GM18873 (cell line): Measurements from ENCODE around the gene GPN2.

Experiments
- ATAC-seq: cut with Tn5 transposase; IDR thresholded peaks from one replicate; pipeline ENCODE4 v1.9.1; 2021; ENCODE audit warnings: mild to moderate bottlenecking, moderate library complexity, moderate number of reproducible peaks; ENCODE audit not compliant: unreplicated experiment, low FRiP score

GPN2 gene

DNA sequence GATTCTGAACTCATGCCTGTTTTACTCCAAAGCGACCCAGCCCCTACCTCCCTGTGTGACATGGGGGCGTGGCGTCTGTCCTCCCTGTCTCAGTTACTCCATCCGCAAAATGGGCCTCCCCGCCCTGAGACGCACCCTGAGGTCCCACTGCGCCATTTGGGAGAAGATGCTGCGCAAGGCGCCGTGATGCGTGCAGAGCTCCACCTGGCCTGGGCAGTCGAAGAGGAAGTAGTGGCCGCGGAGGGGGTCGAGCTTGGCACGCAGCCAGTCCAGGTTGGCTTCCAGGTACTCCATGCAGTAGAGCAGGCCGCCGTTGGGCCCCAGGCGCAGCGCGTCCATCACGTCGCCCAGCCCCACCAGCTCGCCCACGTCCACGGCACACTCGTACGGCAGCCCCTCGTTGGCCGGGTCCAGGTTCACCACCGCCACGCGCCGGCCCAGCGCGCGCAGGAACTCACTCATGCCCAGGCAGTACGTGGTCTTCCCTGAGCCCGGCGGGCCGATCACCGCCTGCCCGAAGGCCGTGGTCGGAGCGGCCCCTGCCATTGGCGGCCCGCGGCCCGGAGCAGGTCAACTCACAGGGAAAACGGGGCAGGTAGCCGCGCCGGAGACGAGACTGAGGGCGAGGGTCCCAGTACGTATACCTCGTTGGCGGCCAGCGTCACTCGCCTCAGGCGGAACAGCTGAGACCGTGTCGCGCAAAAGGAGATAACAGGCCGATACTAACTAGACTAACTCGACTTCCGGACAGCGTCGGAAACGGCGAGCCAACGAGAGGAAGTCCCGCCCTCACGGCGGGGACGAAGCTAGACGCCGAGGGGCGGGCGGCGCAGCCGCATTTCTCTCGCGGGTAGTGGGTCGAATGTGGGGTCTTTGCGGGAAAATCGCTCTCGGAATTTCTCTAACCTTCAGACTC is at the start of gene GPN2:
Gene GPN2, minus strand, starts transcription at position 733 of the 916 bp plus-strand sequence. Its CDS starts 187 bp downstream, at position 546.
- ATAC-seq = no peak

DNA sequence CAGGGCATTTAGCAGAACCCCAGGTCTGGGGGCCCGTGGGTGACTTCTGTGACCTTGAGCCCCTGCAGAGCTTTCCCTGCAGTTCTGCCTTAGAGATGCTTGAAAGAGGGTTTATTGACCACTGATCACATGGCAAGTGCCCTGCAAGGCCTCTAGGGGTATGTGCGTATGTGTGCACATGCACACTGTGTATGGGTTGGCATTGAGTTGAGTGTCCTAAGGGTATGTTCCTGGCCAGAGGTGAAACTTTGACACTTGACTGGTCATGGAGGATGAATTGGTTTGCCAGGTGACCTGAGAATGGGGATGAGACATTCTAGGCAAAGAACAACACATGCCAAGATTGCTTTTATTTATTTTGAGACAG is 48.6 kb upstream of the GPN2 start:
- ATAC-seq = no peak

DNA sequence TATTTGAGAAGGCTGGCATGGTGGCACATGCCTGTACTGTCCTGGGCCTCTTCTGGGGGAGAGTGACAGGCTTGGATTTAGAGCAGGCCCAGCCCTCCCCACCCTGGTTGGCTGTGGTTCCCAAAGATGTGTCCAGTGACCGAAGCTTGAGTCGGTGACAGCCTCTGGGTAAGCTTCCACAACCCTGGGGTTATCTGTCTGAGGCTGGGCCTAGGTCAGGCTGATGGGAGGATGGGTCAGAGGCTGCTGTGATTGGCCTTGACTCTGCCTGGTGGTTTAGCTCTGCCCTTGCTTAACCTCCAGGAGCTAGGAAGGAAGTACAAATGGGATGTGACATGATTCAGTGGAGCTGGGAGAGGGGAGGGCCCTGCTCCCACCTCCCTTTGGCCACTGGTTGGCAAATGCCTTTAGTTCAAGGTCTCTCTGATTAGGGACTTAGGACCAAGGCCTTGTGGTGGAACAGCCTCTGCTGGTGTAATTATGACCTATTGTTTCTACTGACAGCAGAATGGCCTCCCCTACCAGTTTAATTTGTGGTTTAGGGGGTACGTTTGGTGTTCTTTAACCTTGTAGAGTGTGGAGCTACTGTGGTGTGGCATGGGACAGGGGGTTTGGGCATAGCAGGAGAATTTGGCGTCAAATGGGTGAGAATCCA is 48.0 kb upstream of the GPN2 start:
- no peak for ATAC-seq

DNA sequence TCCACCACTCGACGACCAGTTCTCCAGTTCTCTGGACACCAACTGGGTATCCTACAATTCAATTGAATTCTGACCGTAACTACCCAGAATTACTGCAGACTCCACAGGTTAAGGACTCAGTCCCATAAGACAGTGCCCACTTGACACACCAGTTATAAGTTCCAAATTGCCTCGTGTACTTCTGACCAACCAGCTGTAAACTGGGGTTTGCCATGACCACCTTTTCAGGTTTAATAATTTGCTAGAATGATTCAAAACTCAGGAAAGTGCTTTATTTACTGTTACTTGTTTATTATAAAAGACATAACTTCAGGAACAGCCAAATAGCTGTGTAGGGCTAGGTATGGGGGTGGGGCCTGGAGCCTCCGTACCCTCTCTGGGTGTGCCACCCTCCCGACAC is 46.7 kb upstream of the GPN2 start:
- ATAC-seq = no peak

DNA sequence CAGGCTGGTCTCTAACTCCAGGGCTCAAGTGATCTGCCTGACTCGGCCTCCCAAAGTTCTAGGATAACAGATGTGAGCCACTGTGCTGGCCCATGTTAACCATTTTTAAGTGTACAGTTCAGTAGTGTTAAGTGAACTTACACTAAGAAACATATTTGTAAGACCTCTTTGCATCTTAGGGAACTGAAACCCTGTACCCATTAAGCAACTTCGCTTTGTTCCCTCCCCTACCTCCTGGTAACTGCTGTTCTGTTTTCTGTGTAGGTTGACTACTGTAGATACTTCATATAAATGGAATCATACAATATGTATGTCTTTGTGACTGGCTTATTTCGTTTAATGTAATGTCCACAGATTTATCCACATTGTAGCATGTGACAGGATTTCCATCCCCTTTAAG is 42.4 kb upstream of the GPN2 start:
- no peak for ATAC-seq

DNA sequence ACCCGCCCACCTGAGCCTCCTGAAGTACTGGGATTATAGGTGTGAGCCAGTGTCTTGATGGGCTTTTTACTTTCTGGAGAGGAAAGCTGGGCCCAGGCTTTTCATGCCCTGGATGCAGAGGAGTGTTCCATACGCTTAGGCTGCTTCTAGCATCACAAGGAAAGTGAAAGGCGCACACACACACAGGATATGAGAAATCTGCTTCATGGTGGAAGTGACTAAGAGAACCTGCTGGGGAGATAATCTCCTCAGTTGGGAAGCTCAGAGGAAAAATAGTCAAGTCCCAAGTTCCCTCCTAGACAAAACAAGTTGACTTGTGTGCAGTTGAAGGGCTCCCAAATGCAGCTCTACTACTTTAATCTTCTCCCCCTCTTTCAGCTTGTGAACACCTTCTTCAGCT is 33.6 kb upstream of the GPN2 start:
- ATAC-seq = no peak

DNA sequence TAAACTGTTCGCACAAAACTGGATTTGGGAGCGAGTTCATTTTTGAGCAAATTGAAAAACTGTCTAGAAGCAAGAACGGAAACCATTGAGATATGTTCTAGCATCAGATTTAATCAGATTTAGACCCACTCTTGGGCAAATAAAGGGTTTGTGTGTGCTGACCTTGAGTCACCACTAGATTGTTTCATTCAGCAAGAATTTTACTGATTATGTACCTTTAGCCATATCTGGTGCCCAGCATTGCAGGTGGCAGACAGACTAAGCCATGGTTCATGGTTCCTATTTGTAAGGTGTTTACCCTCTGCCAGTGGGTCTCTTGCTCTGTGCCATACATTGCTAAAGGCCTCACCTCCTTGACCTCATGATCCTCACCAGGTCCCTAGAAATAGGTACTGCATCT is 32.8 kb upstream of the GPN2 start:
- no peak for ATAC-seq

DNA sequence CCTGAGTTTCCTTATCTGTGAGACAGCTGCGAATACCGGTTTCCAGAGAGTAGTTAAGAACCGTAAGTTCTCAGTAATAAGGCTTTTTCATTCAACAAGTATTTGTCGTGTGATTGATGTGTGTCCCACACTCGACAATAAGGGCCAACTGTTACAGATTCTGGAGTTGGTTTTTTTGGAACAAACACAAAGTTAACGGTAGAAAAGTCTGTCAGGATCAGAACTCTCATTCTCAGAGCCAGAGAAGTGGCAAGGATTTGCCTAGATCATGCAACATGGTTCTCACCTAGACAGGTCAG is 32.3 kb upstream of the GPN2 start:
- no peak for ATAC-seq

DNA sequence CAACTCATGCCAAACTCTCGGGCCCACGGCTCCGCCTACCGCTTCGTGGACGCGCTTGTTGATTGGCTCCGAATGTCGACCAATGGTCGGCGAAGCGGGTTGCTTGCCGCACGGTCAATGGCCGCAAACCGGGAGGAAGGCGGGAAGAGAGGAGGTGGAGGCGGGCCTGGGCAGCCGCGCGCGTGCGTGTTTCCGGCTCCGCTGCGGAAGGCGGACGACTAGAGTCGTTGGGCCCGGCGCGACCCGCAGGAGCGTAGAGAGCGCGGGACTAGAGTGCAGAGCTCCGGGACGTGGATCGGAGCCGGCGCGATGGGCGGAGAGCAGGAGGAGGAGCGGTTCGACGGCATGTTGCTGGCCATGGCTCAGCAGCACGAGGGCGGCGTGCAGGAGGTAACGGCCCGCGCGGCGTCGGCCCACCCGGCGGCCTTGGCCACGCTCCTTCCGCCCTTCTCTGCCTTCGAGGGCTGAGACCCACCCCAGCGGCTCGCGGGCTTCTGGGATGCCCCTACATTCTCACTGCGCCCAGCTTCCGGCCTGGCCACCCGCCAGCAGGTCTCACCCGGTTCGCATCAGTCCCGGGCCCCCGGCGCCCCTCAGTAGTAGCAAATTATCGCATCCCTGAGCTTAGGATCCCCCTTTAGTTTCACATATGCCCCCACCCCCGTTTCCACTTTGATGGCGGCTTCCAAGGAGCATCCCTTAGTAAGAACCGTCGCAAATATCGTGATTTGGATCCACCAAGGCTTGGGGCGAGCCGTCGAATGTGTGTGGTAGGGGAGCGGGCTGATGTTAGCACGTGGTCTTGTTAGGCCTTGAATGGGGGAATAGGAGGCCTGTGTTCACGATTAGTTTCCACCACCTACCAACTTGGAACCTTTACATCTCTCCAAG is 31.7 kb upstream of the GPN2 start, which contains the start of gene NUDC:
Gene NUDC, plus strand, starts transcription at position 204 of the 891 bp plus-strand sequence. Its CDS starts 106 bp downstream, at position 310.
- ATAC-seq = peak; percentile 93

DNA sequence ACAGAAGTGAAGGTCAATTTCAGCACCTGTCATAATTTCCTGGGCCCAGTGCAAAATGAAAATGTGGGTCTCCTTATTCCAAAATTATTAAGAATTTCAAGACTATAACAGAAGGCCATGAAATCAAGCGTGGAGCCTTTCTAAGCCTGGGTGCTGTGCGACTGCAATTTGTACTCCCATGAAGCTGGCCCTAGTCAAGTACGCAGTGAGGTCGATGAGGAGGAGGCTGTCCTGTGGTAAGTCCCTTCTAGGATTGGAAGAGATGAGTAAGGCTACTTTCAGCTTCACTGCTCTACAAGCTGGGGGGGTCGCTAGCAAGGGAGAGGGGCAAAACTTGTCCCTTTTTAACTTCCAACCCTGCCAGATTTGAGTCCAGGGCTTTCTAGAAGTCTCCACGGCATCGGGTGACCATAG is 31.1 kb upstream of the GPN2 start:
- ATAC-seq = no peak

DNA sequence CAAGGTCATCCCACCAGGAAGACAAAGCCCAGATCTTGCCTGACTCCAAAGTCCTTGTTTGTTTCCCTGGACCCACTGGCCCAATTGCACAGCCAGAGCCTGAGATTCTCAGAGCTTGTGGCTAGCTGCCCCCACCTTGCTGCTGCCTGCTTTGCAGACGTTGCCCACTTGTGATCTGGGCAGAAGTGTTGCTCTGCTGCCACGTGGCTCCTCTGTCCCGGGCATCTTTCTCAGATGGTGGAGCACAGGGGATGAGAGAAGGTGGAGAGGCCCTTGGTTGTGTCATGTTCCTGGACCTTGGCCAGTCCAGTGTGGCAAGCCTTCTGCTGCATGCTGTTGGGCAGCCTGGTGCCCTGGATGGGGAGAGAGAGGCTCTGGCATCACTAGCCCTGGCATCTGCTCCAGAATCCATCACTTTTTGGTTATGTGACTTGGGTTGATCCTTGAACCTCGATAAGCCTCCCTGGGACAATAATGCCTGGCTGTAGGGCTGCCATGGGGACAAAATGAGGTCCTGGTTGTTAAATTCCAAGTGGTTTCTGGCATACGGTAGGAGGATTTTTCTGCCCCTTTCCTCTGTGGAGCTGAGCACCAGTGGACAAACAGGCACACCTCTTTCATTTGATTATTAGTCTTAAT is 25.2 kb upstream of the GPN2 start:
- no peak for ATAC-seq

DNA sequence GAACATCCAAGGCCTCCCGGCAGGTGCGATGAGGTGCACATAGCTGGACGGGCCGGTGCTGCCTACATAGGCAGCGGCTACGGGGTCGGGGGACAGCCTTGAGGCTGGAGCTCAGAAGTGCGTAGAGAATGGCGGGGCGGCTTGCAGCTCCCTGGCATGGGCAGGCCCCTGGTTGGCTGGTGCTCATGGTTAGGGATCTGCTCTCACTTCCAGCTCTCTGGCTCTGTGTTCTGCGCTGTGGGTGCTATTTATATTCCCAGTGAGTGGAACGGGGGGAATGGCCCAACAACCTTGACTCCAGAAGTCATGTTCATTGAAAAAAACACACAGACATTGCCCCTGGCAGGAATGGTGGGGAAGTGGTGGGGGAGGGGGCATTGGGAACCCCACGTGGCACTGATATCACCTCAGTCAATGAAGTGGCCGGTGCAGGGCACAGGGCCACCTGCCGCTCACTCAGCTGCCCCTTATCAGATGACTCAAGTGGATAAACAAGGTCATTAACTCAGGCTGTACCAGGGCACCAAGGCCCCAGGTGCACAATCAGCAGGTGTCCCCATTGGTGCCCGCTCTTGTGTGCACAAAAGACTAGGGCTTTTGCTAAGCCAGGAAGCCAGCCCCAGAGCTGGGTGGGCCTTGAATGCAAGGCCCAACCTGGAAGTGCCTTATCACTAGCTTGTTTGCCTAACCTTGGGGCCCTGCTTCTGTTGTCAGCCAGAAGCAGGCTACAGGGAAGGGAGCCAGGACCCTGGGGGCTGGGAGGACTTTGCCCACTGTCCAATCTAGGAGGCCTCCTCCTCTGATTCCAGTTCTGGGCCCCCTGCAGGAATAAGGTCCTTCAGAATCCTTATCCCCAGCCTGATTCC is 23.9 kb upstream of the GPN2 start, which contains the start of gene NR0B2:
Gene NR0B2, minus strand, starts transcription at position 222 of the 866 bp plus-strand sequence. Its CDS starts 35 bp downstream, at position 187.
- ATAC-seq = no peak

DNA sequence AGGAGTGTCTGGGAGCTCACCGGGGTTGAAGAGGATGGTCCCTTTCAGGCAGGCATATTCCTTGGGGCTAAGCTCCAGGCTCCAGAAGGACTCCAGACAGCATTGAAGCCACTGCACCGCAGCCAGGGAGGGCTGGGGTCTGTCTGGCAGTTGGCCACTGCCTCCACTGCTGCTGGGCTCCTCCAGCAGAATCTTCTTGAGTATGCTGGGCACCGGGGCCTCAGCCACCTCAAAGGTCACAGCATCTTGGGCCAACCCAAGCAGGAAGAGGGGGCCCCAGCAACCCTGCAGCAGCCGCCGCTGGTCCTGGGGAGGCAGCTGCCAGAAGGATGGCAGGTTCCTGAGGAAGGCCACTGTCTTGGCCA is 23.3 kb upstream of the GPN2 start:
- ATAC-seq = no peak

DNA sequence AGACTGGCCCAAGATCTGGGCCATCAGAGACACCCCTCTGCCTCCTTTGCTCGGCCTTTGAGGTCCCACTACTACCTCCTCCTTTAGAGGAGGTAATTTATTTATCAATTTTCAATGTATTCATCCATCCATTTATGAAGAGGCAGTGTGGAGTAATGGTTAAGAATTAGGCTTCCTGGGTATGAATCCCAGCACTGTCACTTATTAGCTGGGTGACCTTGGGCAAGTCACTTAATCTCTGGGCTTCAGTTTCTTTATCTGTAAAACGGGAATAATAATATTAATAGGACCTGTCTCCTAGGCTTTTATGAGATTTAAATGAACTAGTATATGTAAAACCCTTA is 22.0 kb upstream of the GPN2 start:
- ATAC-seq = no peak

DNA sequence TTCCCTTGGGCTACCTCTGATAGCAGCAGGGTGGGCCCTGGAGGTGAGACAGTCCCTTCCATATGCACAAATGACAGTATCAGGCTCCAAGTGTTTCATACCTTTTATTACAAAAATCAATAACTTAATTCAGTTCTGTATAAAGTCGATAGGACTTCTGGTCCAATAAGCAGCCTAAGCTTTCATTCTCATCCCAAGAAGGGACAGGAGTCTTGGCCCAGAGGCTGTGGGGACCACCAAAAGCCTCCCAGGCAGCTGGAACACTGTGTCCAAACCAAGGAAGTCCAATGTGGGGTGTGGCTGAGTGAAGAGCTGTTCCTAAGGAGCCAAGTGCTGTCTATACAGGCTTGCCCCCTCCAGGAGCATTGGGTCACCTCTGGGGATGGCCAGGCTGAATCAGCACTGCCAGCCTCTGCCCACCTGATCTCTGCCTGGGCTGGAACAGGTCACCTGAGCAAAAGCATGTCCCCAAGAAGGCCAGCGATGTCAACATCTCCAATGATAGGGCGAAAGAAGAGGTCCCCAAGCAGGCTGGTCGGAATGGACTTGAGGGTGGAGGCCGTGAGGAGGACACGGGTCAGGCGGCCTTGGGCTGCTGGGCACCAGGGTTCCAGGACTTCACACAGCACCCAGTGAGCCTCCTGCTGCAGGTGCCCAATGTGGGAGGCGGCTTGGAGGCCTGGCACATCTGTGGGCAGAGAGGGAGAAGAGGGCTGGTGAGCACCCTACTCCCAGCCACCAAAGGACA is 21.5 kb upstream of the GPN2 start:
- ATAC-seq = no peak

DNA sequence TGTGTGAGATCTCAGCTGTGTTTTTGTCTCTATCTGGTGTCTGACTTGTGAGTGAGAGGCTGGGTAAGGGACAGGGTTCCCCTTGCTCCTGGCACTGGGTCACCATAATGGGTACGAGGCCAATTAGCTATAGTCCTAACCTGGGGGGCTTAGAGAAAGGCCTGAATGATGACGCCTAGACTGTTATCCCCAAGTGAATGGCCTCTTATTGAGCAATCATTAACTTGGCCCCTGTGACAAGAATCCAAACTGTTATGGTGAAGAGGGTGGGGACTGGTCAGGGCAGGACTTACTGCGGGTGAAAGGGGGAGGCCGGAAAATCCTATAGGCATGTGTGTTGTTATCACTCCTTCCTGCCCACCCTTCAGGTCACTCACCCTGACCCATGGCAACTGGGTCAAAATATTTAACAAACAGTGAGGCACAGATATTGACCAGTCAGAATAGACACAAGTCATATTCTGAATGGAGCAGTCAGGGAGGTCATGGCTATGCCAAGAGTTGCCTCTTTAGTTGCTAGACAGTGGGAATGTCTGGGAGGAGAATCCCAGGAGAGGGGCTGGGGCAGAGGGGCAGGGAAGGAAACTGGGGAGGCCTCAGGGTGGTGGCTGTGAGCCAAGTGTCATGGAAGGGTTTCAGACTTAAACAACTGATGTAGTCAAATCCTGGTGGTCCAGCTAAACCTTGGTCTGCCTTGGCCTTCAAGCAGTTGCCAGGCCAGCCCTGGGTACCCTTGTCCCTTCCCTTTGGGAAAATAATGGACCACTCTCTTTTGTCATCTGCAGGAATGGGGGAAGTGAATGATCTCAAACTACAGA is 20.5 kb upstream of the GPN2 start:
- no peak for ATAC-seq

DNA sequence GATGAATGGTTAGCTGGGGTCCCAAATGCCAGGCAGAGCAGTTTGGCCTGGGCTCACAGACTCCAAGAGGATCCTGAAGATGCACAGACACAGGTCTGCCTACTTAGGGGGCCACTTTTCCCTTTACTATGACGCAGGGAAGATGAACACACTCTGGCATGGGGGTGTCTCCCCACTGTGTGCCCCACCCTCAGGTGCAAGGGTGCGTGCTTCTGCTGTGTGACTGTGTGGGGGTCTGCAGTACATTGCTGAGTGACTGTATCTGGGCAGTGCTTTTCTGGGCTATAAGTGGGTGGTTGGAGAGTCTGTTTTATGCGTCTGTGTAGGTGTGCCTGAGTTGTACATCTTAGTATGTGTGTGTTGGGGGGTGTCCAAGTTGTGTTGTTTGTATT is 19.9 kb upstream of the GPN2 start:
- ATAC-seq = no peak
